GM12878 (cell line): ENCODE measurements around the gene RNF166. TPM values are rescaled to one million over a fixed set of nuclear protein-coding genes. Genes with fewer than 3 reads are reported as not detected.

ENCODE experiments used
- BHLHE40 ChIP-seq, 2 experiments: fragments of 450-650 bp in 1 of 2; IDR thresholded peaks; 2 replicates each; pipeline ENCODE4 v1.6.1; 2011 to 2017; ENCODE audit warnings: low read depth in 2 of 2, borderline replicate concordance in 1 of 2, improper control_type of control experiment in 1 of 2, low read length in 1 of 2, mild to moderate bottlenecking in 1 of 2
- BRCA1 ChIP-seq: IDR thresholded peaks from 2 replicates; pipeline ENCODE4 v1.6.1; 2011; ENCODE audit warnings: low read depth, low read length, improper control_type of control experiment
- EED ChIP-seq: sonication (generic); IDR thresholded peaks from 2 replicates; pipeline ENCODE4 v1.6.1; 2016; ENCODE audit warnings: antibody characterized with exemption, low read depth
- EP300 ChIP-seq, 2 experiments: fragments of 150-350 bp in 1 of 2; IDR thresholded peaks; 2 replicates each; pipeline ENCODE4 v1.6.1; 2011 to 2012; ENCODE audit warnings: low read depth in 2 of 2, low read length in 2 of 2, borderline replicate concordance in 1 of 2, improper control_type of control experiment in 1 of 2, inconsistent platforms in 1 of 2; ENCODE audit not compliant: control insufficient read depth in 1 of 2
- ETV6 ChIP-seq, 2 experiments: fragments of 450-650 bp in 1 of 2; IDR thresholded peaks in 1 of 2; conservative IDR thresholded peaks in 1 of 2; 2 replicates each; pipeline ENCODE4 v1.6.1; 2014; ENCODE audit warnings: antibody characterized with exemption in 1 of 2, borderline replicate concordance in 1 of 2, low read depth in 1 of 2, mild to moderate bottlenecking in 1 of 2, moderate library complexity in 1 of 2
- EZH2 ChIP-seq: IDR thresholded peaks from 2 replicates; pipeline ENCODE4 v1.6.1; 2012; ENCODE audit warnings: low read depth, mild to moderate bottlenecking, control low read depth, inconsistent platforms, low read length, borderline replicate concordance; ENCODE audit not compliant: control insufficient read depth
- FOS ChIP-seq: IDR thresholded peaks from 3 replicates; pipeline ENCODE4 v1.6.1; 2011; ENCODE audit warnings: borderline replicate concordance; ENCODE audit not compliant: insufficient read length; ENCODE audit errors: extremely low read depth
- HDAC2 ChIP-seq: fragments of 200-600 bp; sonication (generic); IDR thresholded peaks from 2 replicates; pipeline ENCODE4 v1.6.1; 2017
- LARP7 ChIP-seq: fragments of 450-650 bp; IDR thresholded peaks from 2 replicates; pipeline ENCODE4 v1.6.1; 2017; ENCODE audit warnings: mild to moderate bottlenecking
- MYC ChIP-seq: IDR thresholded peaks from 2 replicates; pipeline ENCODE4 v1.6.1; 2011; ENCODE audit warnings: mild to moderate bottlenecking, low read length, moderate library complexity, inconsistent platforms; ENCODE audit not compliant: insufficient read depth, insufficient replicate concordance, insufficient read length, severe bottlenecking
- NFXL1 ChIP-seq: fragments of 450-650 bp; IDR thresholded peaks from 2 replicates; pipeline ENCODE4 v1.6.1; 2017; ENCODE audit warnings: antibody characterized with exemption, mild to moderate bottlenecking, borderline replicate concordance
- NFYA ChIP-seq: IDR thresholded peaks from 2 replicates; pipeline ENCODE4 v1.6.1; 2011; ENCODE audit warnings: low read depth, mild to moderate bottlenecking, low read length, improper control_type of control experiment, borderline replicate concordance
- PAX5 ChIP-seq: IDR thresholded peaks from 2 replicates; pipeline ENCODE4 v1.6.1; 2011; ENCODE audit warnings: low read depth, low read length, borderline replicate concordance
- POLR2A ChIP-seq: IDR thresholded peaks from 2 replicates; pipeline ENCODE4 v1.6.1; 2011; ENCODE audit warnings: low read depth, mild to moderate bottlenecking, low read length
- RBBP5 ChIP-seq: fragments of 200-600 bp; sonication (generic); conservative IDR thresholded peaks from 2 replicates; pipeline ENCODE4 v1.6.1; 2016
- RCOR1 ChIP-seq: conservative IDR thresholded peaks from 2 replicates; pipeline ENCODE4 v1.6.1; 2012; ENCODE audit warnings: low read depth, low read length, improper control_type of control experiment
- RFX5 ChIP-seq: IDR thresholded peaks from 2 replicates; pipeline ENCODE4 v1.6.1; 2011; ENCODE audit warnings: low read depth, low read length, improper control_type of control experiment
- SIX5 ChIP-seq: IDR thresholded peaks from 2 replicates; pipeline ENCODE4 v1.6.1; 2011; ENCODE audit warnings: mild to moderate bottlenecking, low read depth, low read length, moderate library complexity; ENCODE audit not compliant: severe bottlenecking
- SPI1 ChIP-seq: IDR thresholded peaks from 2 replicates; pipeline ENCODE4 v1.6.1; 2011; ENCODE audit warnings: low read depth, mild to moderate bottlenecking, low read length, moderate library complexity, borderline replicate concordance; ENCODE audit not compliant: insufficient read depth
- polyA plus RNA-seq, 11 experiments: library from polyadenylated mRNA; depleted of rRNA in 4 of 11; unstranded in 6 of 11; stranded (reverse) in 5 of 11; fragments of >200 nt; fragmentation: Nextera tagmentation in 4 of 11; fragmentation: Illumina TruSeq in 1 of 11; extraction: Ambion mirVana in 4 of 11; extraction: Trizol in 1 of 11; gene quantifications; 1 replicate in 1 of 11; 2 replicates in 10 of 11; pipeline versions ENCODE4 v1.2.1 to v1.2.3, GENCODE V29; 2011 to 2016; ENCODE audit warnings: inconsistent platforms in 2 of 11, missing spikeins in 2 of 11, low read depth in 1 of 11
- total RNA-seq, 4 experiments: library from RNA; depleted of rRNA in 3 of 4; stranded (reverse); fragments of >200 nt in 3 of 4; fragmentation: Illumina TruSeq in 1 of 4; extraction: Trizol in 1 of 4; gene quantifications; 2 replicates each; pipeline versions ENCODE4 v1.2.1 to v1.2.3, GENCODE V29; 2013 to 2021
- TF ChIP-seq, protein P1 (sequence below): IDR thresholded peaks from 2 replicates; pipeline ENCODE4 v1.6.1; 2012; ENCODE audit warnings: mild to moderate bottlenecking, low read depth, low read length
- TF ChIP-seq, protein P2 (sequence below): IDR thresholded peaks from 2 replicates; pipeline ENCODE4 v1.6.1; 2012; ENCODE audit warnings: low read depth, low read length, improper control_type of control experiment
- TF ChIP-seq, protein P3 (sequence below): IDR thresholded peaks from 2 replicates; pipeline ENCODE4 v1.6.1; 2011; ENCODE audit warnings: borderline replicate concordance, low read depth, mild to moderate bottlenecking, moderate library complexity, low read length; ENCODE audit not compliant: insufficient read depth, poor library complexity, severe bottlenecking

Gene RNF166
- total and polyA plus RNA-seq, 10 of the 15 experiments (the other 5 are each of a cell fraction or from before 2014, with no cell fraction given) = 0.48 to 32.8 (median 12.1) TPM

DNA sequence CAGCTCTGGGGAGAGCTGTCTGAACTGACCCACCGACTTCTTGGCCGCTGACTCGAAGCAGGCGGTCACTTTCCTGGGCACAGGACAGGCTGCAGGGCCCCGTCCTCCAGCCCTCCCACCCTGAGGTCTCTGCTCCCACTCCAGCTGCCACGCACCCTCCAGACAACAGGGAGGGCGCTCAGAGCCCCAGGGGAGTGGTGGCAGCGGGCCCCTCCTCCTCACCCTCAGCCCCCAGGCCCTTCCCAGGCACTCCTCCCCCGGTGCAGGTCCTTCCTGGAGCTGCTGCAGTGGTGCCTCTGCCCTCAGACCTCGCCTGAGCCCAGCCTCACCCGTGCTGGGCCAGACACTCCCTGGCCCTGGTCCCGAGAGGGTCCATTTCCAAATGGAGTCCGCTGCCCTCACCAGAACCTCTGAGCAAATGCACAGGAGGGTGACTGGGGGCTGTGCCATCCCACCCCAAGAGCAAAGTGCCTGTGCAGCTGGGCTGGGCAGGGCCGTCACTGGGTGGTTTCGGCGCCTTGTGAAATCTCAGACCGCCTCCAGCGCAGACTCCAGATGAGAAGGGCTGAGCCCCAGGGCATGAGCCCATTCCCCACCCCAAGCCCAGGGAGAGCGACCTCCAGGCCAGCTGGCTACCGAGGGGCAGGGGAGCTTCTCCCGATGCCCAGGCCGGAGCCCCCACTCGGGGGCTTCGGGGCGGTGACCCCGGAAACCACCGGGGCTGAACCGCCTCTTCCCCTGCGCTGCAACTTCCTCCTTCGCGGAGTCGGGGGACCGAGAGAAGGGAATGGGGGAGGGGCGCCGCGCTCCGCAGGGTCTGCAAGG lies 56.1 kb downstream of the RNF166 start (continued):
- TF ChIP-seq BHLHE40 (IDR thresholded peaks at IDR 0.05; ENCODE audit: borderline replicate concordance in 1 of 2, low read depth in 2 of 2, low read length in 1 of 2) = no peak; a peak in 1 of 4 replicates
- peak; percentile 73 for TF ChIP-seq POLR2A
- TF ChIP-seq, protein P1, sequence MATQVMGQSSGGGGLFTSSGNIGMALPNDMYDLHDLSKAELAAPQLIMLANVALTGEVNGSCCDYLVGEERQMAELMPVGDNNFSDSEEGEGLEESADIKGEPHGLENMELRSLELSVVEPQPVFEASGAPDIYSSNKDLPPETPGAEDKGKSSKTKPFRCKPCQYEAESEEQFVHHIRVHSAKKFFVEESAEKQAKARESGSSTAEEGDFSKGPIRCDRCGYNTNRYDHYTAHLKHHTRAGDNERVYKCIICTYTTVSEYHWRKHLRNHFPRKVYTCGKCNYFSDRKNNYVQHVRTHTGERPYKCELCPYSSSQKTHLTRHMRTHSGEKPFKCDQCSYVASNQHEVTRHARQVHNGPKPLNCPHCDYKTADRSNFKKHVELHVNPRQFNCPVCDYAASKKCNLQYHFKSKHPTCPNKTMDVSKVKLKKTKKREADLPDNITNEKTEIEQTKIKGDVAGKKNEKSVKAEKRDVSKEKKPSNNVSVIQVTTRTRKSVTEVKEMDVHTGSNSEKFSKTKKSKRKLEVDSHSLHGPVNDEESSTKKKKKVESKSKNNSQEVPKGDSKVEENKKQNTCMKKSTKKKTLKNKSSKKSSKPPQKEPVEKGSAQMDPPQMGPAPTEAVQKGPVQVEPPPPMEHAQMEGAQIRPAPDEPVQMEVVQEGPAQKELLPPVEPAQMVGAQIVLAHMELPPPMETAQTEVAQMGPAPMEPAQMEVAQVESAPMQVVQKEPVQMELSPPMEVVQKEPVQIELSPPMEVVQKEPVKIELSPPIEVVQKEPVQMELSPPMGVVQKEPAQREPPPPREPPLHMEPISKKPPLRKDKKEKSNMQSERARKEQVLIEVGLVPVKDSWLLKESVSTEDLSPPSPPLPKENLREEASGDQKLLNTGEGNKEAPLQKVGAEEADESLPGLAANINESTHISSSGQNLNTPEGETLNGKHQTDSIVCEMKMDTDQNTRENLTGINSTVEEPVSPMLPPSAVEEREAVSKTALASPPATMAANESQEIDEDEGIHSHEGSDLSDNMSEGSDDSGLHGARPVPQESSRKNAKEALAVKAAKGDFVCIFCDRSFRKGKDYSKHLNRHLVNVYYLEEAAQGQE = no peak
- TF ChIP-seq SPI1 = peak; percentile 53
- peak; percentile 91 for TF ChIP-seq PAX5
- TF ChIP-seq EP300 (IDR thresholded peaks at IDR 0.05; ENCODE audit: borderline replicate concordance in 1 of 2, control insufficient read depth in 1 of 2, low read depth in 2 of 2, low read length in 2 of 2) = no peak
- no peak for TF ChIP-seq HDAC2
- TF ChIP-seq RFX5 = no peak
- no peak for TF ChIP-seq MYC
- TF ChIP-seq RBBP5 = no peak
- TF ChIP-seq RCOR1 = no peak
- peak; percentile 16; the same call in 1 of the 2 replicates for TF ChIP-seq LARP7
- peak; percentile 18; the same call in 1 of the 2 replicates for TF ChIP-seq EED
- TF ChIP-seq, protein P2, sequence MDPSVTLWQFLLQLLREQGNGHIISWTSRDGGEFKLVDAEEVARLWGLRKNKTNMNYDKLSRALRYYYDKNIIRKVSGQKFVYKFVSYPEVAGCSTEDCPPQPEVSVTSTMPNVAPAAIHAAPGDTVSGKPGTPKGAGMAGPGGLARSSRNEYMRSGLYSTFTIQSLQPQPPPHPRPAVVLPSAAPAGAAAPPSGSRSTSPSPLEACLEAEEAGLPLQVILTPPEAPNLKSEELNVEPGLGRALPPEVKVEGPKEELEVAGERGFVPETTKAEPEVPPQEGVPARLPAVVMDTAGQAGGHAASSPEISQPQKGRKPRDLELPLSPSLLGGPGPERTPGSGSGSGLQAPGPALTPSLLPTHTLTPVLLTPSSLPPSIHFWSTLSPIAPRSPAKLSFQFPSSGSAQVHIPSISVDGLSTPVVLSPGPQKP = no peak
- no peak for TF ChIP-seq NFYA
- TF ChIP-seq, protein P3, sequence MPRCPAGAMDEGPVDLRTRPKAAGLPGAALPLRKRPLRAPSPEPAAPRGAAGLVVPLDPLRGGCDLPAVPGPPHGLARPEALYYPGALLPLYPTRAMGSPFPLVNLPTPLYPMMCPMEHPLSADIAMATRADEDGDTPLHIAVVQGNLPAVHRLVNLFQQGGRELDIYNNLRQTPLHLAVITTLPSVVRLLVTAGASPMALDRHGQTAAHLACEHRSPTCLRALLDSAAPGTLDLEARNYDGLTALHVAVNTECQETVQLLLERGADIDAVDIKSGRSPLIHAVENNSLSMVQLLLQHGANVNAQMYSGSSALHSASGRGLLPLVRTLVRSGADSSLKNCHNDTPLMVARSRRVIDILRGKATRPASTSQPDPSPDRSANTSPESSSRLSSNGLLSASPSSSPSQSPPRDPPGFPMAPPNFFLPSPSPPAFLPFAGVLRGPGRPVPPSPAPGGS = no peak
- no peak for TF ChIP-seq EZH2
- TF ChIP-seq FOS = no peak
- no peak for TF ChIP-seq BRCA1
- no peak for TF ChIP-seq ETV6 (conservative IDR thresholded peaks at IDR 0.05 in 1 of 2, IDR thresholded peaks at IDR 0.05 in 1 of 2; ENCODE audit: borderline replicate concordance in 1 of 2, low read depth in 1 of 2)
- TF ChIP-seq SIX5 = no peak
- no peak for TF ChIP-seq NFXL1
